CD4-positive, CD25-positive, alpha-beta regulatory T cell (primary cell): Measurements from ENCODE around the gene MED9. TPM values are rescaled to one million over a fixed set of nuclear protein-coding genes. Genes with fewer than 3 reads are reported as not detected.

Experiments used
- ATAC-seq, 2 donors: fragments of 150-1000 bp; cut with Tn5 transposase; one replicate each; pipeline ENCODE4 v1.10.0; 2021; ENCODE audit warnings: low read depth in 2 of 2, moderate number of reproducible peaks in 2 of 2, moderate library complexity in 1 of 2
- DNase-seq, 3 donors: peaks; one replicate each; pipeline versions ENCODE4 v3.0.0 to v3.0.0-alpha.2; 2012 to 2022; ENCODE audit warnings: mixed read lengths in 1 of 3
- H3K27ac ChIP-seq: one replicate; pipeline ENCODE4 v1.7.0; 2013; ENCODE audit warnings: mild to moderate bottlenecking, low read length; ENCODE audit not compliant: insufficient read depth, poor library complexity, severe bottlenecking
- H3K27me3 ChIP-seq: one replicate; pipeline ENCODE4 v1.7.0; 2013; ENCODE audit warnings: low read length; ENCODE audit not compliant: control insufficient read depth, insufficient read depth
- H3K36me3 ChIP-seq: one replicate; pipeline ENCODE4 v1.7.0; 2013; ENCODE audit warnings: mild to moderate bottlenecking, low read length, moderate library complexity; ENCODE audit not compliant: control insufficient read depth, insufficient read depth
- H3K4me1 ChIP-seq: 2 replicates; pipeline ENCODE4 v1.7.0; 2013; ENCODE audit warnings: mild to moderate bottlenecking, low read length; ENCODE audit not compliant: insufficient read depth, control insufficient read depth, poor library complexity, severe bottlenecking
- H3K4me3 ChIP-seq: one replicate; pipeline ENCODE4 v1.7.0; 2013; ENCODE audit warnings: low read depth, mild to moderate bottlenecking, low read length, moderate library complexity
- H3K9me3 ChIP-seq, 2 experiments: 1 replicate in 1 of 2; 2 replicates in 1 of 2; pipeline ENCODE4 v1.7.0; 2013; ENCODE audit warnings: low read length in 2 of 2, mild to moderate bottlenecking in 1 of 2, moderate library complexity in 1 of 2; ENCODE audit not compliant: control insufficient read depth in 2 of 2
- H3K27ac Mint-ChIP-seq, 3 donors: one replicate each; pipeline ENCODE4 v1.8.0; 2020 to 2022; ENCODE audit warnings: mild to moderate bottlenecking in 3 of 3, mixed read lengths in 3 of 3, moderate library complexity in 2 of 3
- H3K27me3 Mint-ChIP-seq: one replicate; pipeline ENCODE4 v1.8.0; 2022; ENCODE audit warnings: mild to moderate bottlenecking, mixed read lengths
- H3K36me3 Mint-ChIP-seq: one replicate; pipeline ENCODE4 v1.8.0; 2020; ENCODE audit warnings: mixed read lengths
- H3K4me1 Mint-ChIP-seq, 4 donors: one replicate each; pipeline ENCODE4 v1.8.0; 2020 to 2022; ENCODE audit warnings: mixed read lengths in 4 of 4, mild to moderate bottlenecking in 1 of 4
- H3K4me3 Mint-ChIP-seq, 4 donors: one replicate each; pipeline ENCODE4 v1.8.0; 2020 to 2022; ENCODE audit warnings: mild to moderate bottlenecking in 4 of 4, mixed read lengths in 4 of 4, moderate library complexity in 3 of 4
- H3K9me3 Mint-ChIP-seq, 7 donors: one replicate each; pipeline ENCODE4 v1.8.0; 2020 to 2022; ENCODE audit warnings: mixed read lengths in 7 of 7, mild to moderate bottlenecking in 3 of 7, moderate library complexity in 2 of 7
- polyA plus RNA-seq, 4 donors: library from polyadenylated mRNA; unstranded; fragments of 300-500 nt; fragmentation: Illumina TruSeq; gene quantifications; one replicate each; pipeline ENCODE4 v1.2.3, GENCODE V29; 2021
- total RNA-seq: library from RNA; stranded (reverse); gene quantifications from one replicate; pipeline ENCODE4 v1.2.3, GENCODE V29; 2022

The MED9 gene
- total and polyA plus RNA-seq, 5 donors from 2014 or later = 13.7 to 21.6 (median 16.1) TPM

GRCh38 chr17:17496189-17497064 is 19.6 kb downstream of the MED9 start, which contains the start of gene RASD1:
RASD1 (minus strand) TSS chr17:17496395; CDS start chr17:17496181, 214 bp downstream.
- peaks cover 2% of the 10 kb centered on the region for H3K27me3 ChIP-seq
- H3K9me3 ChIP-seq = no peaks in the 10 kb centered on the region
- Mint-ChIP-seq H3K4me1 (peaks cover 0 to 20% (median 5%) of the 10 kb centered on the region in 4 donors), H3K4me3 (peak within 1 kb of the TSS; percentile 78 to 92 (median 84)), H3K27me3 (peaks cover 15% of the 10 kb centered on the region), H3K9me3 (no peaks in the 10 kb centered on the region), H3K27ac (peak within 1 kb of the TSS in 1 of 3 donors; percentile 92), H3K36me3 (peaks cover 13% of the 10 kb centered on the region)
- H3K36me3 ChIP-seq = peaks cover 9% of the 10 kb centered on the region
- H3K27ac ChIP-seq = no peak within 1 kb of the TSS
- ATAC-seq (peak; percentile 79), DNase-seq (peak; percentile 66 to 82 (median 72))
- peaks cover 29% of the 10 kb centered on the region for H3K4me1 ChIP-seq
- H3K4me3 ChIP-seq = no peak within 1 kb of the TSS

- Mint-ChIP-seq H3K4me3 (peak overlapping the region in 3 of 4 donors; percentile 66 to 78 (median 70)), H3K27me3 (peaks cover 15% of the 10 kb centered on the region), H3K27ac (peak overlapping the region in 1 of 3 donors; percentile 92), H3K9me3 (no peaks in the 10 kb centered on the region), H3K4me1 (peaks cover 0 to 20% (median 5%) of the 10 kb centered on the region in 4 donors), H3K36me3 (peaks cover 5% of the 10 kb centered on the region)
- no peak for ATAC-seq
- H3K9me3 ChIP-seq = no peaks in the 10 kb centered on the region
- H3K4me1 ChIP-seq = peaks cover 29% of the 10 kb centered on the region
- H3K27me3 ChIP-seq = peaks cover 2% of the 10 kb centered on the region
- DNase-seq = no peak
- H3K27ac ChIP-seq = no peak overlapping the region
- H3K4me3 ChIP-seq = no peak overlapping the region
- peaks cover 3% of the 10 kb centered on the region for H3K36me3 ChIP-seq
These were observed 20.5 kb downstream of the MED9 start for GRCh38 chr17:17497065-17497844.

- Histone ChIP-seq H3K27me3 (peaks cover 2% of the 10 kb centered on the region), H3K27ac (no peak overlapping the region), H3K4me3 (no peak overlapping the region), H3K36me3 (no peaks in the 10 kb centered on the region), H3K9me3 (no peaks in the 10 kb centered on the region), H3K4me1 (peaks cover 29% of the 10 kb centered on the region)
- peaks cover 14% of the 10 kb centered on the region for H3K27me3 Mint-ChIP-seq
- H3K4me3 Mint-ChIP-seq = peak overlapping the region in 3 of 4 donors; percentile 48 to 63 (median 60)
- no peak overlapping the region for H3K27ac Mint-ChIP-seq
- no peak for DNase-seq
- no peak for ATAC-seq
- no peaks in the 10 kb centered on the region for H3K9me3 Mint-ChIP-seq
- no peaks in the 10 kb centered on the region for H3K36me3 Mint-ChIP-seq
- H3K4me1 Mint-ChIP-seq = peaks cover 0 to 20% (median 5%) of the 10 kb centered on the region in 4 donors
These were observed 21.2 kb downstream of the MED9 start for GRCh38 chr17:17497845-17498520.

GRCh38 chr17:17498606-17499301 is 22.0 kb downstream of the MED9 start:
- no peaks in the 10 kb centered on the region for H3K9me3 ChIP-seq
- H3K9me3 Mint-ChIP-seq = no peaks in the 10 kb centered on the region
- H3K4me3 Mint-ChIP-seq = peak overlapping the region in 1 of 4 donors; percentile 60
- peaks cover 29% of the 10 kb centered on the region for H3K4me1 ChIP-seq
- no peaks in the 10 kb centered on the region for H3K36me3 ChIP-seq
- H3K27ac Mint-ChIP-seq = no peak overlapping the region
- H3K27me3 Mint-ChIP-seq = peaks cover 10% of the 10 kb centered on the region
- ATAC-seq = no peak
- H3K36me3 Mint-ChIP-seq = no peaks in the 10 kb centered on the region
- H3K27ac ChIP-seq = no peak overlapping the region
- no peak overlapping the region for H3K4me3 ChIP-seq
- H3K4me1 Mint-ChIP-seq = peaks cover 0 to 17% (median 5%) of the 10 kb centered on the region in 4 donors
- no peak for DNase-seq
- peaks cover 2% of the 10 kb centered on the region for H3K27me3 ChIP-seq

GRCh38 chr17:17499402-17500145 is 22.8 kb downstream of the MED9 start:
- Histone ChIP-seq H3K27me3 (peaks cover 2% of the 10 kb centered on the region), H3K36me3 (no peaks in the 10 kb centered on the region), H3K4me3 (no peak overlapping the region), H3K4me1 (peaks cover 29% of the 10 kb centered on the region), H3K27ac (no peak overlapping the region), H3K9me3 (no peaks in the 10 kb centered on the region)
- Mint-ChIP-seq H3K9me3 (no peaks in the 10 kb centered on the region), H3K4me1 (peaks cover 0 to 15% (median 5%) of the 10 kb centered on the region in 4 donors), H3K27ac (no peak overlapping the region), H3K36me3 (no peaks in the 10 kb centered on the region), H3K27me3 (peaks cover 10% of the 10 kb centered on the region), H3K4me3 (no peak overlapping the region)
- DNase-seq (no peak), ATAC-seq (no peak)

GRCh38 chr17:17500999-17501605 is 24.3 kb downstream of the MED9 start:
- Mint-ChIP-seq H3K9me3 (no peaks in the 10 kb centered on the region), H3K36me3 (no peaks in the 10 kb centered on the region), H3K4me3 (no peak overlapping the region), H3K27me3 (peaks cover 4% of the 10 kb centered on the region), H3K4me1 (peaks cover 0 to 4% (median 1%) of the 10 kb centered on the region in 4 donors), H3K27ac (no peak overlapping the region)
- no peaks in the 10 kb centered on the region for H3K9me3 ChIP-seq
- H3K4me3 ChIP-seq = no peak overlapping the region
- H3K27ac ChIP-seq = no peak overlapping the region
- no peaks in the 10 kb centered on the region for H3K36me3 ChIP-seq
- peaks cover 13% of the 10 kb centered on the region for H3K4me1 ChIP-seq
- H3K27me3 ChIP-seq = no peaks in the 10 kb centered on the region
- DNase-seq (peak in 1 of 3 donors; percentile 63), ATAC-seq (no peak)
